Heart left ventricle (tissue), 16 donors: ENCODE data around the gene RELCH. TPM values are rescaled to one million over a fixed set of nuclear protein-coding genes. Genes with fewer than 3 reads are reported as not detected.

Experiments used
- ATAC-seq, 4 donors: fragments of 200-7000 bp; cut with Tn5 transposase; one replicate each; pipeline ENCODE4 v1.9.1; 2020 to 2022; ENCODE audit warnings: moderate library complexity in 4 of 4, mild to moderate bottlenecking in 3 of 4, moderate number of reproducible peaks in 1 of 4
- DNase-seq, 5 donors: peaks; one replicate each; pipeline ENCODE4 v3.0.0-alpha.2; 2020
- H3K27ac ChIP-seq, 12 donors: fragments of 200-600 bp; sonication (generic) in 4 of 12; one replicate each; pipeline versions ENCODE4 v1.5.0 to v1.8.0; 2016 to 2022; ENCODE audit warnings: mild to moderate bottlenecking in 2 of 12
- H3K27me3 ChIP-seq, 9 donors: fragments of 200-600 bp; sonication (generic) in 2 of 9; one replicate each; pipeline versions ENCODE4 v1.5.1 to v1.8.0; 2016 to 2022; ENCODE audit warnings: mild to moderate bottlenecking in 3 of 9
- H3K36me3 ChIP-seq, 9 donors: fragments of 200-600 bp; sonication (generic) in 2 of 9; one replicate each; pipeline versions ENCODE4 v1.5.0 to v1.8.0; 2018 to 2022; ENCODE audit warnings: mild to moderate bottlenecking in 2 of 9
- H3K4me1 ChIP-seq, 12 donors: fragments of 200-600 bp; sonication (generic) in 4 of 12; one replicate each; pipeline versions ENCODE4 v1.5.0 to v1.8.0; 2016 to 2022; ENCODE audit warnings: mild to moderate bottlenecking in 3 of 12
- H3K4me3 ChIP-seq, 12 donors: fragments of 200-600 bp; sonication (generic) in 4 of 12; one replicate each; pipeline versions ENCODE4 v1.5.0 to v1.8.0; 2017 to 2022; ENCODE audit warnings: mild to moderate bottlenecking in 9 of 12, moderate library complexity in 4 of 12
- H3K9me3 ChIP-seq, 12 donors: fragments of 200-600 bp; sonication (generic) in 4 of 12; one replicate each; pipeline versions ENCODE4 v1.5.0 to v1.8.0; 2016 to 2022; ENCODE audit warnings: mild to moderate bottlenecking in 1 of 12
- POLR2A ChIP-seq, 2 donors: fragments of 450-650 bp; IDR thresholded peaks; one replicate each; pipeline ENCODE4 v1.6.1; 2017; ENCODE audit warnings: antibody characterized with exemption in 2 of 2, mild to moderate bottlenecking in 2 of 2, moderate library complexity in 2 of 2
- WGBS, 4 donors: extraction: QIAGEN DNeasy Blood & Tissue Kit in 2 of 4; methylation state at CpG; one replicate each; pipeline versions ENCODE4 v1.1.5 to v1.1.7; 2013 to 2018; 5-methylcytosine and 5-hydroxymethylcytosine counted together
- intact Hi-C, 10 donors: fragments of 100-400 bp; cut with DNase I; formaldehyde crosslinking; loops; one replicate each; pipeline versions ENCODE4 v1.11.1 to v1.14.2; 2022
- polyA plus RNA-seq, 2 donors: library from polyadenylated mRNA; stranded (reverse); fragments of 200-250 nt; gene quantifications; one replicate each; pipeline ENCODE4 v1.2.3, GENCODE V29; 2013
- total RNA-seq, 9 donors: library from RNA; depleted of rRNA in 2 of 9; stranded (reverse); fragments of >200 nt in 2 of 9; fragmentation: NEBNext Ultra II Directional in 3 of 9; extraction: Animal tissue kit (Norgen Biotek cat#: 25700) in 3 of 9; gene quantifications; one replicate each; pipeline versions ENCODE4 v1.1.0 to v1.2.4, GENCODE V29; 2016 to 2023
- TF ChIP-seq, protein P1 (sequence below), 12 donors: fragments of 200-600 bp; sonication (generic) in 4 of 12; IDR thresholded peaks; one replicate each; pipeline versions ENCODE4 v1.5.0 to v1.8.0; 2018 to 2022; ENCODE audit warnings: antibody characterized with exemption in 12 of 12, mild to moderate bottlenecking in 5 of 12
- donor health status: ischemic (EF 13 %, LVEDD 7.1; RV severe dilation, severe dysfunction).
- donor health status: healthy with polysubstance abuse.
- donor health status: DM: no; HTN: yes; CAD: no.
- donor health status: DM: no; HTN: no; CAD: no.
- donor health status: ischemic (EF 25% LVEDD 6.9; RV normal size, moderate dysfunction).
- donor health status: ischemic (EF 25% LVEDD 5.7; RV mildly dilated, moderate dysfunction).
- donor health status: healthy.
- donor health status: DM: yes; HTN: yes; CAD: no.
- donor health status: ischemic (EF 35%, LVEDD 5.7; RV mildly dilated, moderate dysfunction).
- donor health status: nonischemic (EF 11% LVEDD 7.7; RV severe dilation, severe dysfunction).
- donor health status: DM: yes; HTN: yes; CAD: no.
- donor health status: PGD.
- donor health status: ischemic (EF 29% LVEDD 5.4; RV normal size, mild dysfunction).
- donor health status: nonischemic (EF 23%, LVEDD 6.1; RV moderate dilation, normal function).

Gene RELCH
- total and polyA plus RNA-seq, 11 donors: 7.4 to 24.8 (median 14.3) TPM

- ATAC-seq: peak in 1 of 4 donors; percentile 10
- H3K4me1 ChIP-seq: peaks cover 4 to 53% (median 23%) of the 10 kb centered on the region in 12 donors
Measured at GRCh38 chr18:62324181-62324828, 137.2 kb downstream of the RELCH start.

DNA sequence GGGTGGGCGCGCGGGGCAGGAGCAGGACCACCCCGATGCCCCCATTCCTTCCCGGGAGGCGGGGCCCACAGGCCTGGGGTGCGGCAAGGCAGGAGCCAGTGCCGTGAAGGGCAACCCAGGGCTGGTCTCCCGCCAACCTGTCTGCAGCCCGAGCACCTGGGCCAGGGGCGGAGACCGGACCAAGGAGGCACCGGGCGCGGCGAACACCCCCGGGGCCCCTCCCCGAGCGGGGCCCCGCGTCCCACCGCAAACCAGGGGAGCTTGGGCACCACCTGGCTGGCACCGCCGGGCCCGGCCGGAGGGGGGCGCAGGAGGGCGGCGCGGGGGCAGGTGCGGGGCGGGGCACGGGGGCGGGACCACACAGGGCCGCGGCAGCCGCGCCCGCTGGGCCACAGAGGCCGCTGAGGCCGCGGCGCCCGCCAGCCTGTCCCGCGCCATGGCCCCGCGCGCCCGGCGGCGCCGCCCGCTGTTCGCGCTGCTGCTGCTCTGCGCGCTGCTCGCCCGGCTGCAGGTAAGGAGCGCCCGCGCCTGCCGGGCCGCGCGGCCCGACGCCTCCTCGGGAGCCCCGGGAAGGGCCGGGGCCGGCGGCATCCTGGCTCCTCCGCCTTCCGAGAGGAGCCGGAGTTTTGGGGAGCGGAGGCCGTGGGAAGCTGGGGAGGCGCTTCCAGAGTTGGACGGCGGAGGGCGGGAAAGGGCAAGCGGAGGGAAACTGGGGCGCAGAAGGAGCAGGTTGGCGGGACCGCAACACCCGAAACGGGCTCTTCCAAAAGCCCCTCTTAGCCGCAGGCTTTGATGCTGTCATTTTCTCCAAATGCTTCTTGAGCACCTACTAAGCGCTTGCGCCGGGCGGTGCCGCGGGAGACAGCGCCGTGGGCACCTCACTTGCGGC is 138.1 kb downstream of the RELCH start, which contains the start of gene TNFRSF11A:
Gene TNFRSF11A (plus strand): TSS at position 394 of the 889 bp plus-strand sequence. CDS start 43 bp downstream, at position 437.
- intact Hi-C loops: loop anchor here in 1 of 10 donors (10.0 kb wide), 1 partner anchor 260 kb away; no protein-coding TSS in a partner anchor
- H3K9me3 ChIP-seq: no peaks in the 10 kb centered on the region
- peak in 3 of 4 donors; percentile 31 to 73 (median 63) for ATAC-seq
- no peaks in the 10 kb centered on the region for H3K36me3 ChIP-seq
- WGBS, 4 donors: 1 to 5% (median 3%) methylated on average over 41 to 99 of the region's 99 CpGs
- peak in 3 of 5 donors; percentile 27 to 61 (median 31) for DNase-seq
- peak within 1 kb of the TSS; percentile 28 to 61 (median 52) for H3K4me3 ChIP-seq
- TF ChIP-seq, protein P1, sequence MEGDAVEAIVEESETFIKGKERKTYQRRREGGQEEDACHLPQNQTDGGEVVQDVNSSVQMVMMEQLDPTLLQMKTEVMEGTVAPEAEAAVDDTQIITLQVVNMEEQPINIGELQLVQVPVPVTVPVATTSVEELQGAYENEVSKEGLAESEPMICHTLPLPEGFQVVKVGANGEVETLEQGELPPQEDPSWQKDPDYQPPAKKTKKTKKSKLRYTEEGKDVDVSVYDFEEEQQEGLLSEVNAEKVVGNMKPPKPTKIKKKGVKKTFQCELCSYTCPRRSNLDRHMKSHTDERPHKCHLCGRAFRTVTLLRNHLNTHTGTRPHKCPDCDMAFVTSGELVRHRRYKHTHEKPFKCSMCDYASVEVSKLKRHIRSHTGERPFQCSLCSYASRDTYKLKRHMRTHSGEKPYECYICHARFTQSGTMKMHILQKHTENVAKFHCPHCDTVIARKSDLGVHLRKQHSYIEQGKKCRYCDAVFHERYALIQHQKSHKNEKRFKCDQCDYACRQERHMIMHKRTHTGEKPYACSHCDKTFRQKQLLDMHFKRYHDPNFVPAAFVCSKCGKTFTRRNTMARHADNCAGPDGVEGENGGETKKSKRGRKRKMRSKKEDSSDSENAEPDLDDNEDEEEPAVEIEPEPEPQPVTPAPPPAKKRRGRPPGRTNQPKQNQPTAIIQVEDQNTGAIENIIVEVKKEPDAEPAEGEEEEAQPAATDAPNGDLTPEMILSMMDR (IDR thresholded peaks at IDR 0.05): peak in 7 of 12 donors; percentile 12 to 36 (median 29)
- no peak for TF ChIP-seq POLR2A (IDR thresholded peaks at IDR 0.05)
- peaks cover 4 to 61% (median 30%) of the 10 kb centered on the region in 12 donors for H3K4me1 ChIP-seq
- H3K27ac ChIP-seq: no peak within 1 kb of the TSS
- peaks cover 18 to 68% (median 45%) of the 10 kb centered on the region in 9 donors for H3K27me3 ChIP-seq

More at GRCh38 chr18:62324181-62324828, 137.2 kb downstream of the RELCH start:
- Histone ChIP-seq H3K27ac (no peak overlapping the region), H3K27me3 (peaks cover 18 to 63% (median 45%) of the 10 kb centered on the region in 9 donors), H3K4me3 (peak overlapping the region in 8 of 12 donors; percentile 20 to 61 (median 39)), H3K9me3 (no peaks in the 10 kb centered on the region), H3K36me3 (no peaks in the 10 kb centered on the region)
- WGBS, 4 donors: 32 to 41% (median 38%) methylated on average over 12 of the region's 12 CpGs
- peak in 1 of 5 donors; percentile 39 for DNase-seq
- intact Hi-C loops: loop anchor here in 1 of 10 donors (10.0 kb wide), 1 partner anchor 260 kb away; no protein-coding TSS in a partner anchor
- TF ChIP-seq POLR2A (IDR thresholded peaks at IDR 0.05): no peak
- TF ChIP-seq, protein P1 (IDR thresholded peaks at IDR 0.05): no peak

GRCh38 chr18:62325806-62326645 is 139.0 kb downstream of the RELCH start:
- no peak for ATAC-seq
- Histone ChIP-seq H3K27ac (no peak overlapping the region), H3K4me1 (peaks cover 4 to 68% (median 31%) of the 10 kb centered on the region in 12 donors), H3K9me3 (no peaks in the 10 kb centered on the region), H3K27me3 (peaks cover 18 to 69% (median 47%) of the 10 kb centered on the region in 9 donors), H3K36me3 (no peaks in the 10 kb centered on the region), H3K4me3 (peak overlapping the region; percentile 28 to 61 (median 52))
- TF ChIP-seq POLR2A (IDR thresholded peaks at IDR 0.05): no peak
- TF ChIP-seq, protein P1 (IDR thresholded peaks at IDR 0.05): no peak
- intact Hi-C loops: loop anchor here in 1 of 10 donors (10.0 kb wide), 1 partner anchor 259 kb away; no protein-coding TSS in a partner anchor
- WGBS, 4 donors: 5 to 7% (median 6%) methylated on average over 33 to 45 of the region's 45 CpGs
- DNase-seq: peak in 1 of 5 donors; percentile 65
